Measurements from ENCODE around the gene CNTRL.

GRCh38 chr9:121140162-121140561, 65.4 kb downstream of the CNTRL start:
- TF ChIP-seq POLR2A (IDR thresholded peaks at IDR 0.05) (no peak), POLR2AphosphoS5 (IDR thresholded peaks at IDR 0.05) (no peak), CTCF (IDR thresholded peaks at IDR 0.05) (no peak), EP300 (IDR thresholded peaks at IDR 0.05) (no peak)

Data from stomach (tissue), 4 donors.